Neural cell (in vitro differentiated cells): ENCODE measurements around the gene SH3D19. TPM values are rescaled to one million over a fixed set of nuclear protein-coding genes. Genes with fewer than 3 reads are reported as not detected.

Experiments used
- H2AFZ ChIP-seq: fragments of 200-600, 300-800 bp; sonication (generic), shearing (Covaris generic); 2 replicates; pipeline ENCODE4 v1.6.0; 2014; ENCODE audit warnings: low read depth, mild to moderate bottlenecking, antibody characterized with exemption, low read length, moderate library complexity
- H3F3A ChIP-seq: fragments of 200-600 bp; shearing (Covaris generic); 2 replicates; pipeline ENCODE4 v1.6.1; 2016; ENCODE audit warnings: mild to moderate bottlenecking, moderate library complexity, mixed read lengths, antibody characterized with exemption, low read length; ENCODE audit not compliant: insufficient read depth, poor library complexity, severe bottlenecking
- H3K27ac ChIP-seq: fragments of 200-600, 300-800 bp; sonication (generic), shearing (Covaris generic); 2 replicates; pipeline ENCODE4 v1.5.1; 2014; ENCODE audit warnings: mild to moderate bottlenecking, low read length, moderate library complexity
- H3K27me3 ChIP-seq: fragments of 300-800, 200-600 bp; sonication (generic), shearing (Covaris generic); 2 replicates; pipeline ENCODE4 v1.6.0; 2014; ENCODE audit warnings: mild to moderate bottlenecking, low read depth, low read length, moderate library complexity; ENCODE audit not compliant: insufficient read depth
- H3K36me3 ChIP-seq: fragments of 300-800, 200-600 bp; sonication (generic), shearing (Covaris generic); 2 replicates; pipeline ENCODE4 v1.5.1; 2014; ENCODE audit warnings: mild to moderate bottlenecking, antibody characterized with exemption, low read length, moderate library complexity; ENCODE audit not compliant: insufficient read depth
- H3K4me2 ChIP-seq: fragments of 300-800, 200-600 bp; sonication (generic), shearing (Covaris generic); 2 replicates; pipeline ENCODE4 v1.6.0; 2014; ENCODE audit warnings: mild to moderate bottlenecking, low read length
- H3K4me3 ChIP-seq: fragments of 300-800, 200-600 bp; sonication (generic), shearing (Covaris generic); 2 replicates; pipeline ENCODE4 v1.5.1; 2014; ENCODE audit warnings: mild to moderate bottlenecking, low read length, moderate library complexity
- H3K79me2 ChIP-seq: fragments of 200-600 bp; shearing (Covaris generic); replicated peaks from 2 replicates; pipeline ENCODE4 v1.6.0; 2014; ENCODE audit warnings: mild to moderate bottlenecking, low read length, moderate library complexity; ENCODE audit not compliant: insufficient read depth
- H3K9ac ChIP-seq: fragments of 300-800, 200-600 bp; sonication (generic), shearing (Covaris generic); 2 replicates; pipeline ENCODE4 v1.6.1; 2016; ENCODE audit warnings: mild to moderate bottlenecking, low read length, mixed read lengths
- H3K9me2 ChIP-seq: fragments of 200-600 bp; shearing (Covaris generic); 2 replicates; pipeline ENCODE4 v1.6.1; 2016; ENCODE audit warnings: mild to moderate bottlenecking, low read length, mixed read lengths; ENCODE audit not compliant: insufficient read depth
- H3K9me3 ChIP-seq: fragments of 200-600, 300-800 bp; sonication (generic), shearing (Covaris generic); 2 replicates; pipeline ENCODE4 v1.6.1; 2016; ENCODE audit warnings: mild to moderate bottlenecking, mixed run types, low read length, moderate library complexity, mixed read lengths
- H4K20me1 ChIP-seq: fragments of 200-600 bp; shearing (Covaris generic); 2 replicates; pipeline ENCODE4 v1.6.1; 2016; ENCODE audit warnings: mild to moderate bottlenecking, mixed run types; ENCODE audit not compliant: insufficient read depth
- CTCF ChIP-seq: fragments of 450-650 bp; IDR thresholded peaks from 2 replicates; pipeline ENCODE4 v1.5.1; 2014; ENCODE audit warnings: antibody characterized with exemption, mild to moderate bottlenecking, moderate library complexity; ENCODE audit not compliant: poor library complexity, severe bottlenecking
- EP300 ChIP-seq: fragments of 450-650 bp; conservative IDR thresholded peaks from 2 replicates; pipeline ENCODE4 v1.6.1; 2014; ENCODE audit warnings: antibody characterized with exemption, mild to moderate bottlenecking, moderate library complexity; ENCODE audit not compliant: poor library complexity, severe bottlenecking
- EZH2 ChIP-seq: fragments of 200-600, 300-800 bp; shearing (Covaris generic), sonication (generic); IDR thresholded peaks from 2 replicates; pipeline ENCODE4 v1.6.1; 2014; ENCODE audit warnings: antibody characterized with exemption, low read length, borderline replicate concordance, mild to moderate bottlenecking; ENCODE audit not compliant: insufficient read depth, poor library complexity, severe bottlenecking
- MXI1 ChIP-seq: fragments of 450-650 bp; conservative IDR thresholded peaks from 2 replicates; pipeline ENCODE4 v1.6.1; 2014; ENCODE audit warnings: antibody characterized with exemption, mild to moderate bottlenecking; ENCODE audit not compliant: poor library complexity, severe bottlenecking
- POLR2AphosphoS5 ChIP-seq: IDR thresholded peaks from 2 replicates; pipeline ENCODE4 v1.6.1; 2012
- RAD21 ChIP-seq: fragments of 450-650 bp; conservative IDR thresholded peaks from 2 replicates; pipeline ENCODE4 v1.6.1; 2014; ENCODE audit warnings: antibody characterized with exemption, mild to moderate bottlenecking, moderate library complexity
- SMC3 ChIP-seq: fragments of 450-650 bp; conservative IDR thresholded peaks from 2 replicates; pipeline ENCODE4 v1.6.1; 2014; ENCODE audit warnings: antibody characterized with exemption, mild to moderate bottlenecking, moderate library complexity; ENCODE audit not compliant: poor library complexity
- TAF1 ChIP-seq: IDR thresholded peaks from 2 replicates; pipeline ENCODE4 v1.6.1; 2012; ENCODE audit warnings: low read depth
- polyA plus RNA-seq: library from polyadenylated mRNA; depleted of rRNA; stranded (reverse); fragments of >200 nt; gene quantifications from 2 replicates; pipeline ENCODE4 v1.2.3, GENCODE V29; 2014
- TF ChIP-seq, protein P1 (sequence below): IDR thresholded peaks from 2 replicates; pipeline ENCODE4 v1.6.1; 2012; ENCODE audit warnings: borderline replicate concordance

The SH3D19 gene
- polyA plus RNA-seq, 1 donor from 2014 or later, result 0.46 TPM

DNA sequence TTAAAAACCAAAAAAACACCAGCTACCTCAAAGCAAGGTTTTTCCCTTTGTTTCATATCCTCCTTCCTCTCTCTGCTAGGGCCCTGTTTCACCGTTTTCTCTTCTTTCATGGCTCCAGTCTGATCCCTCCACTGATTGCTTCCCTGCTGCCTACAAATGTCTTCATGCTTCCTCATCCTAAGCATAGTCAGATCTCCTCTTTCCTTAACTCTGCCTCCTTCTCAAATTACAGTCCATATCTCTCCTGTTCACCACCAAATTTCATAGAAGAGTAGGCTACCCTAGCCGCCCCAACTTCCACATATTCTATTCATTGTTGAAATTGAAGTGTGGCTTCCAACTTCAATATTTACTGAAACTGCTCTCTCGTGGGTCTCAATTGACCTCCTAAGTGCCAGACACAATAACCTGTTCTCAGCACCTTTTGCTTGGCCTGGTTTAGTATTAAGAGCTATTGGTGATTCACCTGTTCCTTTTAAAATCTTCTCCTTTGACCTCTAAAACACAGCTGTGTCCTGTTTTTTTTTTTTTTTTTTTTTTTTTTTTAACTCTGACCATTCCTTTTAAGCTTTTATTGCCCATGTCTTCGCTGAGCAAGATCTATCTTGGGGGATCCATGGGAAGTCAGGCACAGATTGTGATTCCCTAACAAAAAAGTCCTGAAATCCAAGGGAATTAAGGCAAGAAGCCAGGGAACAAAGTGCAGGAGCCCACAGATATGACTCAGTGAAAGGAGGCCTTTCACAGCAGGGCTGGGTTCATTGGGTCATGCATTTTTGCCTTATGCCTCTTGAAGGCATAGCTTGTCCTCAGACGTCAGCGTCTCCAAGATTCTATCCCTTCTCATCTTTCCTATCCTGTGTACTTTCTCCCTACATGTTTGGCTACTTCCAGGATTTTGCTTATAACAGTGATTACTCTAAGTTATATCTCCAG is 140.6 kb downstream of the SH3D19 start:
- Histone ChIP-seq H4K20me1 (no peaks in the 10 kb centered on the region), H3K9me3 (no peaks in the 10 kb centered on the region), H3K4me2 (no peak overlapping the region), H3K36me3 (no peaks in the 10 kb centered on the region), H3K9ac (no peak overlapping the region), H3K27me3 (no peaks in the 10 kb centered on the region), H3F3A (no peaks in the 10 kb centered on the region), H3K79me2 (no peaks in the 10 kb centered on the region), H3K9me2 (no peaks in the 10 kb centered on the region), H2AFZ (no peak overlapping the region), H3K4me3 (no peak overlapping the region), H3K27ac (no peak overlapping the region)
- TF ChIP-seq EP300 (no peak), EZH2 (no peak), SMC3 (no peak), MXI1 (no peak), RAD21 (no peak), POLR2AphosphoS5 (no peak), CTCF (no peak), TAF1 (no peak)
- TF ChIP-seq, protein P1, sequence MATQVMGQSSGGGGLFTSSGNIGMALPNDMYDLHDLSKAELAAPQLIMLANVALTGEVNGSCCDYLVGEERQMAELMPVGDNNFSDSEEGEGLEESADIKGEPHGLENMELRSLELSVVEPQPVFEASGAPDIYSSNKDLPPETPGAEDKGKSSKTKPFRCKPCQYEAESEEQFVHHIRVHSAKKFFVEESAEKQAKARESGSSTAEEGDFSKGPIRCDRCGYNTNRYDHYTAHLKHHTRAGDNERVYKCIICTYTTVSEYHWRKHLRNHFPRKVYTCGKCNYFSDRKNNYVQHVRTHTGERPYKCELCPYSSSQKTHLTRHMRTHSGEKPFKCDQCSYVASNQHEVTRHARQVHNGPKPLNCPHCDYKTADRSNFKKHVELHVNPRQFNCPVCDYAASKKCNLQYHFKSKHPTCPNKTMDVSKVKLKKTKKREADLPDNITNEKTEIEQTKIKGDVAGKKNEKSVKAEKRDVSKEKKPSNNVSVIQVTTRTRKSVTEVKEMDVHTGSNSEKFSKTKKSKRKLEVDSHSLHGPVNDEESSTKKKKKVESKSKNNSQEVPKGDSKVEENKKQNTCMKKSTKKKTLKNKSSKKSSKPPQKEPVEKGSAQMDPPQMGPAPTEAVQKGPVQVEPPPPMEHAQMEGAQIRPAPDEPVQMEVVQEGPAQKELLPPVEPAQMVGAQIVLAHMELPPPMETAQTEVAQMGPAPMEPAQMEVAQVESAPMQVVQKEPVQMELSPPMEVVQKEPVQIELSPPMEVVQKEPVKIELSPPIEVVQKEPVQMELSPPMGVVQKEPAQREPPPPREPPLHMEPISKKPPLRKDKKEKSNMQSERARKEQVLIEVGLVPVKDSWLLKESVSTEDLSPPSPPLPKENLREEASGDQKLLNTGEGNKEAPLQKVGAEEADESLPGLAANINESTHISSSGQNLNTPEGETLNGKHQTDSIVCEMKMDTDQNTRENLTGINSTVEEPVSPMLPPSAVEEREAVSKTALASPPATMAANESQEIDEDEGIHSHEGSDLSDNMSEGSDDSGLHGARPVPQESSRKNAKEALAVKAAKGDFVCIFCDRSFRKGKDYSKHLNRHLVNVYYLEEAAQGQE, result no peak

DNA sequence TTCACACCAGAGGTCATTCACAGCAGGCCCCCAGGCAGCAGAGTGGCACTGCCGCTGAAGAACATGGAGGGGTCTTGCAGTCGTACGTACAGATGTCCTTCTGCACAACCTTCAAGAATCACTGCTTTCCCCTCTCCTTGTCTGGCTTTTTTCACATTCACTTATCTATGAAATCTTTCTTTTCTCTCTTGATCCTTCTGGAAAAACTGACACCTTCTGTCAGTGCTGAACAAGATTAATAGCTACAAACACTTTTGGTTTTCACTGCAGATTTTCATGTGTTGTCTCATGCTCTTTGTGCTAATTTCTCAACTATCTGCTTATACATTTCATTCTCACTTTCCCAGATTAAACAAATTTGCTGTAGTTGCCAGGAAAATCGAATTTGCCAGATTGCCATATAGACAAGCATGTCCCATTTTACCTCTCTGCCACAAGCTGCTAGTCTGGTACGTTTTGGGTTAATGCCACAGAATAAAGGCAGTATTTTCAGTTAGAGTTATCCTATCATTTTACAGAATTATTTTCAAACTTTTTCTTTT is 142.9 kb downstream of the SH3D19 start:
- Histone ChIP-seq H3K79me2 (no peaks in the 10 kb centered on the region), H3K9me2 (no peaks in the 10 kb centered on the region), H2AFZ (no peak overlapping the region), H3K27ac (no peak overlapping the region), H3F3A (no peaks in the 10 kb centered on the region), H3K36me3 (no peaks in the 10 kb centered on the region), H3K27me3 (no peaks in the 10 kb centered on the region), H3K9me3 (no peaks in the 10 kb centered on the region), H4K20me1 (no peaks in the 10 kb centered on the region), H3K4me3 (no peak overlapping the region), H3K4me2 (no peak overlapping the region), H3K9ac (no peak overlapping the region)
- TF ChIP-seq EZH2, result no peak
- no peak for TF ChIP-seq EP300
- TF ChIP-seq POLR2AphosphoS5, result no peak
- TF ChIP-seq TAF1, result no peak
- TF ChIP-seq MXI1, result no peak
- no peak for TF ChIP-seq CTCF
